ENCODE results near the gene NHLRC4.

The NHLRC4 gene

GRCh38 chr16:580946-581498 is 14.2 kb downstream of the NHLRC4 start:
- H3K4me3 Mint-ChIP-seq: no peak overlapping the region
- no peak for TF ChIP-seq CTCF (IDR thresholded peaks at IDR 0.05)
- no peak for DNase-seq
- H3K4me1 Mint-ChIP-seq: peaks cover 13% of the 10 kb centered on the region
- no peaks in the 10 kb centered on the region for H3K36me3 Mint-ChIP-seq (ENCODE audit: low read depth)
- H3K27me3 Mint-ChIP-seq (ENCODE audit: low read depth, poor library complexity): peaks cover 7% of the 10 kb centered on the region
- no peak overlapping the region for H3K27ac Mint-ChIP-seq
- no peaks in the 10 kb centered on the region for H3K9me3 Mint-ChIP-seq

GRCh38 chr16:582218-582613 is 15.4 kb downstream of the NHLRC4 start:
- TF ChIP-seq CTCF (IDR thresholded peaks at IDR 0.05): no peak
- H3K4me1 Mint-ChIP-seq: peaks cover 12% of the 10 kb centered on the region
- H3K27ac Mint-ChIP-seq: no peak overlapping the region
- no peaks in the 10 kb centered on the region for H3K36me3 Mint-ChIP-seq (ENCODE audit: low read depth)
- no peak for DNase-seq
- no peak overlapping the region for H3K4me3 Mint-ChIP-seq
- H3K27me3 Mint-ChIP-seq (ENCODE audit: low read depth, poor library complexity): peaks cover 7% of the 10 kb centered on the region
- no peaks in the 10 kb centered on the region for H3K9me3 Mint-ChIP-seq

GRCh38 chr16:582614-583331 is 16.0 kb downstream of the NHLRC4 start:
- Mint-ChIP-seq H3K9me3 (no peaks in the 10 kb centered on the region), H3K4me3 (no peak overlapping the region), H3K27ac (no peak overlapping the region), H3K36me3 (ENCODE audit: low read depth) (no peaks in the 10 kb centered on the region), H3K27me3 (ENCODE audit: low read depth, poor library complexity) (peaks cover 7% of the 10 kb centered on the region), H3K4me1 (peaks cover 17% of the 10 kb centered on the region)
- DNase-seq: no peak
- TF ChIP-seq CTCF (IDR thresholded peaks at IDR 0.05): no peak

GRCh38 chr16:583470-583814 is 16.6 kb downstream of the NHLRC4 start:
- Mint-ChIP-seq H3K4me1 (peaks cover 24% of the 10 kb centered on the region), H3K9me3 (no peaks in the 10 kb centered on the region), H3K27ac (no peak overlapping the region), H3K27me3 (ENCODE audit: low read depth, poor library complexity) (peaks cover 7% of the 10 kb centered on the region), H3K4me3 (no peak overlapping the region), H3K36me3 (ENCODE audit: low read depth) (no peaks in the 10 kb centered on the region)
- no peak for DNase-seq
- no peak for TF ChIP-seq CTCF (IDR thresholded peaks at IDR 0.05)

- Mint-ChIP-seq H3K27ac (no peak overlapping the region), H3K27me3 (ENCODE audit: low read depth, poor library complexity) (peaks cover 7% of the 10 kb centered on the region), H3K9me3 (no peaks in the 10 kb centered on the region), H3K36me3 (ENCODE audit: low read depth) (no peaks in the 10 kb centered on the region), H3K4me3 (no peak overlapping the region), H3K4me1 (peaks cover 24% of the 10 kb centered on the region)
- no peak for TF ChIP-seq CTCF (IDR thresholded peaks at IDR 0.05)
- no peak for DNase-seq
These were observed 17.2 kb downstream of the NHLRC4 start for GRCh38 chr16:583815-584591.
